ENCODE measurements around the gene DLEC1. TPM values are rescaled to one million over a fixed set of nuclear protein-coding genes. Genes with fewer than 3 reads are reported as not detected.

The DLEC1 gene
- total and polyA plus RNA-seq, 9 of the 15 experiments (the other 6 are each of a cell fraction or from before 2014, with no cell fraction given) = 0.07 to 0.08 TPM; not detected in 7

DNA sequence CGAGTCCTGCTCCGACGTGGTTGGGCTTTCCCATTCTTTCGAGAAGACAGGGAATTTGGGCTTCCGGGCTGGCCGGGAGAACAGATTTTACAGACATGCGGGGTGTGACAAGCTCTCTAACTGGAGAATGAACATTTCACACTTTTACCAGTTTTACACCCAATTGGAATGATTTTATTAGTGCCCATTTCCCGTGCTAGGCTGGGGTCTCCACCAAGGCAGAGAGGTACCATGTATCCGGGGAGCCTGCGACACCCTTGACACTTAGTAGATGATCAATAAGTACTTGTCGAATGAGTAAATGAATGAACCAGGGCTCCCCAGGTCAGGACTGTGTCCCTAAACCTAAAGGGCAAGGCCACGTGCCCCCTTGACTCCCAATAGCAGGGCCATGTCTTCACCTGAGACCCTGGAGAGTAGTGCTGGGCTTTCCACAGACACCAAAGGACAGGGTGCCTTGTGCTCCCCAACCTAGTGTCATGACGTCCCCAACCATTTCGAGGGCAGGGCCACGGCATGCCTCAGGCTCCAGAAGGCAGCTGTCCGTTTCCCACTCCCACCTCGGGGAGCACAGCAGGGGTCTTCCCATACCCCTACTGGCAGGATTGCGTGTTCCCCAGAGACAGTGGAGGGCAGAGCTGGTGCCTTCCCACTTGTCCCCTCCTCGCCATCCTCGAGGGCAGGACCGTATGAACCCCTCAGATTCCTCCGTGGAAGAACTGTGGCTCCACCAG is 98.8 kb downstream of the DLEC1 start (continued):
- TF ChIP-seq, protein P1, sequence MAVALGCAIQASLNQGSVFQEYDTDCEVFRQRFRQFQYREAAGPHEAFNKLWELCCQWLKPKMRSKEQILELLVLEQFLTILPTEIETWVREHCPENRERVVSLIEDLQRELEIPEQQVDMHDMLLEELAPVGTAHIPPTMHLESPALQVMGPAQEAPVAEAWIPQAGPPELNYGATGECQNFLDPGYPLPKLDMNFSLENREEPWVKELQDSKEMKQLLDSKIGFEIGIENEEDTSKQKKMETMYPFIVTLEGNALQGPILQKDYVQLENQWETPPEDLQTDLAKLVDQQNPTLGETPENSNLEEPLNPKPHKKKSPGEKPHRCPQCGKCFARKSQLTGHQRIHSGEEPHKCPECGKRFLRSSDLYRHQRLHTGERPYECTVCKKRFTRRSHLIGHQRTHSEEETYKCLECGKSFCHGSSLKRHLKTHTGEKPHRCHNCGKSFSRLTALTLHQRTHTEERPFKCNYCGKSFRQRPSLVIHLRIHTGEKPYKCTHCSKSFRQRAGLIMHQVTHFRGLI (CRISPR knock-in tag; IDR thresholded peaks at IDR 0.05) = peak; percentile 95; the same call in 1 of the 2 replicates
- TF ChIP-seq TRIM24 (IDR thresholded peaks at IDR 0.05) (0 out of 4 replicates have a peak, but pooled peaks of 1 of the 2 experiments have one; percentile 12), SIRT6 (IDR thresholded peaks at IDR 0.05; ENCODE audit: low read depth, low read length) (no peak), ZNF133 (CRISPR knock-in tag; IDR thresholded peaks at IDR 0.05) (0 out of 2 replicates have a peak, but pooled peaks have one; percentile 45), ELF1 (tag; IDR thresholded peaks at IDR 0.05) (peak; percentile 14), PHTF2 (CRISPR knock-in tag; IDR thresholded peaks at IDR 0.05) (no peak), ZNF12 (CRISPR knock-in tag; IDR thresholded peaks at IDR 0.05) (no peak), GTF2E2 (tag; IDR thresholded peaks at IDR 0.05) (0 out of 2 replicates have a peak, but pooled peaks have one; percentile 37), GABPA (tag; conservative IDR thresholded peaks at IDR 0.05; ENCODE audit: low read depth) (peak; percentile 77; the same call in 1 of the 2 replicates), TBL1XR1 (IDR thresholded peaks at IDR 0.05; ENCODE audit: low read length in 2 of 2) (no peak; a peak in 1 of 4 replicates), MECOM (CRISPR knock-in tag; IDR thresholded peaks at IDR 0.05) (no peak), KDM2B (CRISPR knock-in tag; IDR thresholded peaks at IDR 0.05) (no peak), NCOA6 (IDR thresholded peaks at IDR 0.05) (no peak), PPARD (CRISPR knock-in tag; IDR thresholded peaks at IDR 0.05) (no peak)
- TF ChIP-seq, protein P2, sequence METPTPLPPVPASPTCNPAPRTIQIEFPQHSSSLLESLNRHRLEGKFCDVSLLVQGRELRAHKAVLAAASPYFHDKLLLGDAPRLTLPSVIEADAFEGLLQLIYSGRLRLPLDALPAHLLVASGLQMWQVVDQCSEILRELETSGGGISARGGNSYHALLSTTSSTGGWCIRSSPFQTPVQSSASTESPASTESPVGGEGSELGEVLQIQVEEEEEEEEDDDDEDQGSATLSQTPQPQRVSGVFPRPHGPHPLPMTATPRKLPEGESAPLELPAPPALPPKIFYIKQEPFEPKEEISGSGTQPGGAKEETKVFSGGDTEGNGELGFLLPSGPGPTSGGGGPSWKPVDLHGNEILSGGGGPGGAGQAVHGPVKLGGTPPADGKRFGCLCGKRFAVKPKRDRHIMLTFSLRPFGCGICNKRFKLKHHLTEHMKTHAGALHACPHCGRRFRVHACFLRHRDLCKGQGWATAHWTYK (CRISPR knock-in tag; IDR thresholded peaks at IDR 0.05) = 0 out of 2 replicates have a peak, but pooled peaks have one; percentile 22
- TF ChIP-seq, protein P3, sequence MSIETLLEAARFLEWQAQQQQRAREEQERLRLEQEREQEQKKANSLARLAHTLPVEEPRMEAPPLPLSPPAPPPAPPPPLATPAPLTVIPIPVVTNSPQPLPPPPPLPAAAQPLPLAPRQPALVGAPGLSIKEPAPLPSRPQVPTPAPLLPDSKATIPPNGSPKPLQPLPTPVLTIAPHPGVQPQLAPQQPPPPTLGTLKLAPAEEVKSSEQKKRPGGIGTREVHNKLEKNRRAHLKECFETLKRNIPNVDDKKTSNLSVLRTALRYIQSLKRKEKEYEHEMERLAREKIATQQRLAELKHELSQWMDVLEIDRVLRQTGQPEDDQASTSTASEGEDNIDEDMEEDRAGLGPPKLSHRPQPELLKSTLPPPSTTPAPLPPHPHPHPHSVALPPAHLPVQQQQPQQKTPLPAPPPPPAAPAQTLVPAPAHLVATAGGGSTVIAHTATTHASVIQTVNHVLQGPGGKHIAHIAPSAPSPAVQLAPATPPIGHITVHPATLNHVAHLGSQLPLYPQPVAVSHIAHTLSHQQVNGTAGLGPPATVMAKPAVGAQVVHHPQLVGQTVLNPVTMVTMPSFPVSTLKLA (conservative IDR thresholded peaks at IDR 0.05) = peak in 1 of 2 experiments; percentile 3; a peak in 1 of 4 replicates
- TF ChIP-seq, protein P4, sequence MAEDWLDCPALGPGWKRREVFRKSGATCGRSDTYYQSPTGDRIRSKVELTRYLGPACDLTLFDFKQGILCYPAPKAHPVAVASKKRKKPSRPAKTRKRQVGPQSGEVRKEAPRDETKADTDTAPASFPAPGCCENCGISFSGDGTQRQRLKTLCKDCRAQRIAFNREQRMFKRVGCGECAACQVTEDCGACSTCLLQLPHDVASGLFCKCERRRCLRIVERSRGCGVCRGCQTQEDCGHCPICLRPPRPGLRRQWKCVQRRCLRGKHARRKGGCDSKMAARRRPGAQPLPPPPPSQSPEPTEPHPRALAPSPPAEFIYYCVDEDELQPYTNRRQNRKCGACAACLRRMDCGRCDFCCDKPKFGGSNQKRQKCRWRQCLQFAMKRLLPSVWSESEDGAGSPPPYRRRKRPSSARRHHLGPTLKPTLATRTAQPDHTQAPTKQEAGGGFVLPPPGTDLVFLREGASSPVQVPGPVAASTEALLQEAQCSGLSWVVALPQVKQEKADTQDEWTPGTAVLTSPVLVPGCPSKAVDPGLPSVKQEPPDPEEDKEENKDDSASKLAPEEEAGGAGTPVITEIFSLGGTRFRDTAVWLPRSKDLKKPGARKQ (CRISPR knock-in tag; IDR thresholded peaks at IDR 0.05) = no peak
- TF ChIP-seq, protein P5, sequence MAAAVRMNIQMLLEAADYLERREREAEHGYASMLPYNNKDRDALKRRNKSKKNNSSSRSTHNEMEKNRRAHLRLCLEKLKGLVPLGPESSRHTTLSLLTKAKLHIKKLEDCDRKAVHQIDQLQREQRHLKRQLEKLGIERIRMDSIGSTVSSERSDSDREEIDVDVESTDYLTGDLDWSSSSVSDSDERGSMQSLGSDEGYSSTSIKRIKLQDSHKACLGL (CRISPR knock-in tag; IDR thresholded peaks at IDR 0.05; ENCODE audit: borderline replicate concordance, poor library complexity, severe bottlenecking) = no peak
- TF ChIP-seq, protein P6, sequence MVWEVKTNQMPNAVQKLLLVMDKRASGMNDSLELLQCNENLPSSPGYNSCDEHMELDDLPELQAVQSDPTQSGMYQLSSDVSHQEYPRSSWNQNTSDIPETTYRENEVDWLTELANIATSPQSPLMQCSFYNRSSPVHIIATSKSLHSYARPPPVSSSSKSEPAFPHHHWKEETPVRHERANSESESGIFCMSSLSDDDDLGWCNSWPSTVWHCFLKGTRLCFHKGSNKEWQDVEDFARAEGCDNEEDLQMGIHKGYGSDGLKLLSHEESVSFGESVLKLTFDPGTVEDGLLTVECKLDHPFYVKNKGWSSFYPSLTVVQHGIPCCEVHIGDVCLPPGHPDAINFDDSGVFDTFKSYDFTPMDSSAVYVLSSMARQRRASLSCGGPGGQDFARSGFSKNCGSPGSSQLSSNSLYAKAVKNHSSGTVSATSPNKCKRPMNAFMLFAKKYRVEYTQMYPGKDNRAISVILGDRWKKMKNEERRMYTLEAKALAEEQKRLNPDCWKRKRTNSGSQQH (CRISPR knock-in tag; IDR thresholded peaks at IDR 0.05) = 0 out of 2 replicates have a peak, but pooled peaks have one; percentile 0
